Thymus (tissue), 11 donors: Measurements from ENCODE around the gene FGF14. TPM values are rescaled to one million over a fixed set of nuclear protein-coding genes. Genes with fewer than 3 reads are reported as not detected.

ENCODE experiments used
- DNase-seq, 9 donors: peaks; one replicate each; pipeline ENCODE4 v3.0.0-alpha.2; 2013; ENCODE audit warnings: low spot score in 9 of 9, low read depth in 6 of 9, missing footprints in 1 of 9
- H3K27ac ChIP-seq, 2 donors: one replicate each; pipeline ENCODE4 v1.5.1; 2013; ENCODE audit warnings: control low read depth in 1 of 2, low read depth in 1 of 2, low read length in 1 of 2, mild to moderate bottlenecking in 1 of 2, moderate library complexity in 1 of 2
- H3K27me3 ChIP-seq, 2 donors: one replicate each; pipeline ENCODE4 v1.5.1; 2013; ENCODE audit warnings: low read length in 1 of 2; ENCODE audit not compliant: control insufficient read depth in 2 of 2, insufficient read depth in 1 of 2
- H3K36me3 ChIP-seq, 2 donors: one replicate each; pipeline ENCODE4 v1.5.1; 2013; ENCODE audit warnings: low read length in 1 of 2, mild to moderate bottlenecking in 1 of 2, moderate library complexity in 1 of 2; ENCODE audit not compliant: control insufficient read depth in 2 of 2, insufficient read depth in 2 of 2
- H3K4me1 ChIP-seq, 2 donors: one replicate each; pipeline ENCODE4 v1.5.1; 2013; ENCODE audit warnings: low read length in 2 of 2; ENCODE audit not compliant: control insufficient read depth in 2 of 2, insufficient read depth in 2 of 2
- H3K4me3 ChIP-seq, 2 donors: one replicate each; pipeline ENCODE4 v1.5.1; 2013; ENCODE audit warnings: low read length in 2 of 2, control low read depth in 1 of 2, mild to moderate bottlenecking in 1 of 2
- H3K9me3 ChIP-seq, 2 donors: one replicate each; pipeline ENCODE4 v1.5.1; 2013; ENCODE audit warnings: low read length in 1 of 2, mild to moderate bottlenecking in 1 of 2; ENCODE audit not compliant: control insufficient read depth in 2 of 2, insufficient read depth in 1 of 2
- WGBS: extraction: QIAGEN DNeasy Blood & Tissue Kit; methylation state at CpG from one replicate; pipeline ENCODE4 v1.1.7; 2013; 5-methylcytosine and 5-hydroxymethylcytosine counted together
- polyA plus RNA-seq: library from polyadenylated mRNA; stranded (reverse); fragments of 200-250 nt; gene quantifications from one replicate; pipeline ENCODE4 v1.2.3, GENCODE V29; 2013
- total RNA-seq: library from RNA; stranded (reverse); fragments of 120-200 nt; gene quantifications from one replicate; pipeline ENCODE4 v1.2.4, GENCODE V29; 2013
- donor health status: healthy.

The FGF14 gene
- total and polyA plus RNA-seq, 2 donors: 0.05 to 0.14 TPM

DNA sequence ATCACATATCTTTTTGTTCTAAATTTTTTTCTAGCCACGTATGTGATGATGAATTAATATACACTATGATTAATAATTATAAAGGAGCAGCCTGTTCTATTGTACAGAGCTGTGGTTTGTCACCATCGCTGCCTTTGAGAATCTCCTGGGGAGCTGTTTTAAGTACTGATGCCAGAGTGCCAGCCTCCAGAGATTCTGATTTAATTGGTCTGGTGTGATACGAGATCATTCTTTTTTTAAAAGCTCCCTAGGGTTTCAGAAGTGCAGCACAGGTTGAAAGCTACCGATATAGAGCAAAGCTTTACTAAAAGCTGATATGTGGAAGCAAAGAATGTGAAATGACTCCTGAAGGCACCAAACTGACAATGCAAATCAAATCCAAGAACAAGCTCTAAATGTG, 634.7 kb downstream of the FGF14 start:
- DNase-seq: no peak
- no peak overlapping the region for H3K4me3 ChIP-seq
- no peak overlapping the region for H3K27ac ChIP-seq
- H3K36me3 ChIP-seq: no peaks in the 10 kb centered on the region
- no peaks in the 10 kb centered on the region for H3K9me3 ChIP-seq
- no peaks in the 10 kb centered on the region for H3K27me3 ChIP-seq
- WGBS: 91% methylated on average over 4 of the region's 4 CpGs
- H3K4me1 ChIP-seq: no peaks in the 10 kb centered on the region

DNA sequence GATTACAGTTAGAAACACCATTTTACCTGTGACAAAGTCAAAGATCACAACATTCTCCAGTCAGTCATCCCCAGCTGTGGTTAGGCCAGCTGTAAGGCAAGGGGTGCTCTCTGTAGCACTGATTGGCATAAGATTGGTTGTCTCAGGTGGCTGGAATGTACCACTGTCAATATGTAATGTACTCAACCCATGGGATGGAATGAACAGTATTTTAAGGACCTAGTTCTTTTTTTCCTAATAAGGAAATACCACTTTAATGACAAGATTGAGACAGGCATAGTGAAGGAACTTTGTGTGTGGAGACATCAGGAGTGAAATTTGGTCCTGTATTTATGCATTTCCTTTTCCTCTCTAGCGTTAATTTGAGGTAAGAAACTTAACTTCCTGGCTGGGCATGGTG, 638.7 kb downstream of the FGF14 start:
- H3K9me3 ChIP-seq: no peaks in the 10 kb centered on the region
- WGBS: 6% methylated on average over 1 of the region's 1 CpG
- H3K4me3 ChIP-seq: no peak overlapping the region
- no peak for DNase-seq
- no peak overlapping the region for H3K27ac ChIP-seq
- no peaks in the 10 kb centered on the region for H3K27me3 ChIP-seq
- H3K36me3 ChIP-seq: no peaks in the 10 kb centered on the region
- no peaks in the 10 kb centered on the region for H3K4me1 ChIP-seq

DNA sequence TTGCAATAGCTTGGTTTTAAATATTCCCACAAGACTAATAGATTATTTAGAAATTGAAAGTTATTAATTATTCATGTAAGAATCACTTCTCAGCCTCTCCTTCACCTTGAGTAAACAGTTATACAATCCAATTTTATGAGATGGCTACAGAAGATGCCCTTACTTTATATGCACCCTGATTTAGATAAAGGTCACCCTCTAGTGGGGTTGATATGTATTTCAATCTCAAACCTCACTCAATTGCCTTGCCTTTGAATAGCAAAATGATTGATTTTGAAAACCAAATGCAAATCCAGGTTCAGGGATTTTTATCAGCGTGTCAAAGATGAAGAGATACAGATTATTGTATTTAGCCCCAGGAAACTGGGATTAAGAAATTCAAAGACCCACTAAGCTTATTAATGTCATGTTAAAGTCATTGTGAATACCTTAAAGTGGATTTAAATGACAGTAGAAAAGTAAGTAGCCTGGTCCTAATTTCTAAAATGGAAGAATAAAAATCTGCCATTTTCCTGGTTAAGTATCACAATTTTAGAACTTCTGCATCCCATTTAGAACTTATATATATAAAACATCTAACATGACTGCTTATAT, 644.3 kb downstream of the FGF14 start:
- Histone ChIP-seq H3K27me3 (no peaks in the 10 kb centered on the region), H3K27ac (no peak overlapping the region), H3K36me3 (no peaks in the 10 kb centered on the region), H3K4me1 (no peaks in the 10 kb centered on the region), H3K9me3 (no peaks in the 10 kb centered on the region), H3K4me3 (no peak overlapping the region)
- DNase-seq: peak in 1 of 9 donors; percentile 4
- 13% methylated on average over 1 of the region's 1 CpG for WGBS

DNA sequence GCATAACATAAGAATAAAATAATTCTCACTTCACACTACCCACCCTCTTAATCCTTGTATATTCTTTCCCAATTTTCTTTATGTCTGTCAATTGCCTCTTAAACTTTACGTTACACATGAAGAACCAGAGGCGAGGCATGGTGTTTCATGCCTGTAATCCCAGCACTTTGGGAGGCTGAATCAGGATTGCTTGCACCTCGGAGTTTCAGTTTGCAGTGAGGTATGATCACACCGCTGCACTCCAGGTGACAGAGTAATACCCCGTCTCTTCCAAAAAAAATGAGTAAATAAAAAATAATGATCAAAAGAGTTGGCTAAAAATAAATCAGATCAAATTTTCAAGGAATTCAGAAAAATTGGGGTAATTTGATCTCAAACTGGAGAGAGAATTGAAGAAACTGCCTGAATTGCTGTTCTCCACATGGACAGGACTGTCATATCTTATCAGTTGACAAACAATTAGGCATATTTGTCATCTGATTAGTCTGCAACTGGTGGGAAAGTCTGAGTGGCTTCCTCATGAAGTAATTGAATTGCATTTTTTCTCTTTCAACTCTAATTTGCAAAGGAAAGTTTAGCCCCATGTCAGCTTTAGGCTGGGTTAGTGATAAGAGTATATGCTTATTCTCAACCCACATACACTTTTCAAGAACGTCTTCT, 646.5 kb downstream of the FGF14 start:
- no peak for DNase-seq
- Histone ChIP-seq H3K36me3 (no peaks in the 10 kb centered on the region), H3K27ac (no peak overlapping the region), H3K27me3 (no peaks in the 10 kb centered on the region), H3K9me3 (no peaks in the 10 kb centered on the region), H3K4me1 (no peaks in the 10 kb centered on the region), H3K4me3 (no peak overlapping the region)
- 86% methylated on average over 6 of the region's 6 CpGs for WGBS

DNA sequence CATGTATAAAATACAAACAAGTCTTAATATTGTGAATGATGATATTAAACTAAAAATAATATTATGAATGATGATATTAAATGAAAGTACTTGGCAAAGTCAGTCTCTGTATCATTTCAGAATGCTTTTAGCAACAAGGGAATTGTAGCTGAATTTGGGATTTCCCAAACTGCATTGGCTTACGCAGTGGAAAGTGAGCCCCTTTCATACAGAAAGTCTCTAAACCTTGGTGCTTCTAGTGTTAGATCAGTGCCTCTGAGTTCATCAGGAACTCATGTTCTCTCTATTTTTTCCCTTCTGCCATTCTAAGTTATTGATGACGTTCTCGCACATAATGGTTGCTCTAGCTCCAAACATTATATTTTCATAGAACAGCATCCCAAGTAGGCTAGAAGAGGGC, 649.4 kb downstream of the FGF14 start:
- H3K36me3 ChIP-seq: no peaks in the 10 kb centered on the region
- H3K4me1 ChIP-seq: no peaks in the 10 kb centered on the region
- DNase-seq: no peak
- 94% methylated on average over 3 of the region's 3 CpGs for WGBS
- no peak overlapping the region for H3K27ac ChIP-seq
- no peak overlapping the region for H3K4me3 ChIP-seq
- no peaks in the 10 kb centered on the region for H3K9me3 ChIP-seq
- H3K27me3 ChIP-seq: no peaks in the 10 kb centered on the region

DNA sequence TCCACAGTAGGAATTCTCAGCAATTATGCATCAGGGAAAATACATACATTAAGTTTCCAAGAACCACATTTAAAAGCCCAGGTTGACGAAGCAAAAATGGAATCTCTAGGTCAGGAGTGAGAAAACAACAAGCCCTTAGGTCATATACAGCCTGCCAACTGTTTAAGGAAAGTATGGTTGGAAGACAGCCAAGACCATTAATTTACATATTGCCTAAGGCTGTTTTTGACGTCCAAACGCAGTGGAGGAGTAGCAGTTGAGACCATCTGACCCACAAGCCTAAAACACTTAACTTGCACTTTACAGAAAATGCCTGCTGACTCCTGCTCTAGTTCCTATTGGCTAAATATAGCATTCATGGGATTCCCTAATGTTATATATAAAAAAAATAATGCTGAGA, 650.4 kb downstream of the FGF14 start:
- Histone ChIP-seq H3K27me3 (no peaks in the 10 kb centered on the region), H3K27ac (no peak overlapping the region), H3K4me3 (no peak overlapping the region), H3K36me3 (no peaks in the 10 kb centered on the region), H3K9me3 (no peaks in the 10 kb centered on the region), H3K4me1 (no peaks in the 10 kb centered on the region)
- WGBS: 24% methylated on average over 3 of the region's 3 CpGs
- DNase-seq: no peak

DNA sequence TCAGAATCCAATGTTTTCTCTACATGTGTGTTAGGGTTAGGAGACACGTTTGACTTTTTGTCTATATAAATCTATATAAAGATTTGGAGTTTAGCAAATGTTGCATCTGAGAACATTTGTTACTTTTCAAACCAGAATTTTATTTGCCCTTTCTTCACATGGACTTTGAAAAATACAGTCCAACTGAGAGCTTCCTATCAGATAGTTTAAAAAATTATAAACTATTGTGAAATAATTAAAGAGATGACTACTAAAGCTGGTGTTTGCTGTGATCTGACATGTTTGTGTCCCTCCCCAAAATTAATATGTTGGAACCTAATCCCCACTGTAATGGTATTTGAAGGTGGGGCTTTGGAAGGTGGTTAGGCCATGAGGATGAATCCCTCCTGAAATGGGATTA, 652.3 kb downstream of the FGF14 start:
- WGBS: 94% methylated on average over 1 of the region's 1 CpG
- H3K27me3 ChIP-seq: no peaks in the 10 kb centered on the region
- H3K36me3 ChIP-seq: no peaks in the 10 kb centered on the region

DNA sequence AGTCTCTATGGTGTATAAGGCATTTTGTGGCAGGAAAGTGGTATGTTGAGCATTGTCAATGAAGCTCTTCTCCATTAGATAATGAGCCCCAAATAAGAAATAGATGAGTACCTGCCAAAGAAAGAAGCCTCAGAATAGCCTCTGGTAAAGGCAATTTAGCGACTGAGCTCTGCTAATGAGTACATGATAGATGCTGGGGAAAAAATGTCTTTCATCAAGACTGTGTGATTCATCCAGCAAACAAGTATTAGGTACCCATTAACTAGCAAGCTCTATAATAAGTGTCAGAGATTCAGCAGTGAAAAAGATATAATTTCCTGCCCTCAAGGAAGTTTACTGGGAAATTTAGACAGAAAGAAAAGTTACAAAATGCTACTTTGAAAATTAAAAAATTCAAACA, 654.8 kb downstream of the FGF14 start:
- no peaks in the 10 kb centered on the region for H3K4me1 ChIP-seq
- H3K9me3 ChIP-seq: no peaks in the 10 kb centered on the region
- H3K27me3 ChIP-seq: no peaks in the 10 kb centered on the region
- DNase-seq: no peak
- H3K27ac ChIP-seq: no peak overlapping the region
- no peaks in the 10 kb centered on the region for H3K36me3 ChIP-seq
- no peak overlapping the region for H3K4me3 ChIP-seq
- WGBS: 90% methylated on average over 1 of the region's 1 CpG

More for the DNA sequence above, 652.3 kb downstream of the FGF14 start:
- Histone ChIP-seq H3K4me1 (no peaks in the 10 kb centered on the region), H3K4me3 (no peak overlapping the region), H3K9me3 (no peaks in the 10 kb centered on the region), H3K27ac (no peak overlapping the region)
- no peak for DNase-seq

DNA sequence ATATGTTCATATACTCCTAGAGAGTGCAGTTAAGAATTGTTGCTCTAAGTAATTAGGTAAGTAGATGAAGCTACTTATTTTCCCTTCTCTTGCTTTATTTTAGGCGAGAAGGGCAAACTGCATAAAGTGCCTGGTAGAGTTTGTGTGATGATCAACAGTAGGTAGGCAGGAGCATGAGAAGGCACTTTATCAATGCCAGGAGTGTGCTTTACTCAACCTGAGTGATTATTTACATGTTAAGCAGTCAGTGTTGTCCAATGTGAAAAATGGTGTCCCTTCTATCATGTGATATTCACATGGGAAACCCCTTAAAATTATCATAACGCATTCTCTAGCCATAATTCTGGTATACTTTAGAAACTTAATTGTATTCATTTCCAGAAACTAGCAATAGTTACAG, 655.3 kb downstream of the FGF14 start:
- Histone ChIP-seq H3K27me3 (no peaks in the 10 kb centered on the region), H3K9me3 (no peaks in the 10 kb centered on the region), H3K4me1 (no peaks in the 10 kb centered on the region), H3K27ac (no peak overlapping the region), H3K4me3 (no peak overlapping the region), H3K36me3 (no peaks in the 10 kb centered on the region)
- WGBS: 95% methylated on average over 2 of the region's 2 CpGs
- DNase-seq: no peak
